Measurements from ENCODE around the gene REXO5. TPM values are rescaled to one million over a fixed set of nuclear protein-coding genes. Genes with fewer than 3 reads are reported as not detected.
"Not testable (repeated sequence)": the region's sequence is repeated elsewhere in the genome, so short reads cannot be mapped to it uniquely, and the experiment has no call there.

REXO5 gene
- total RNA-seq, 2 donors from 2014 or later, result 2.3 to 3.6 TPM

GRCh38 chr16:20798364-20798763 lies 8.0 kb upstream of the REXO5 start:
- WGBS, 2 donors, result 49 to 54% methylated on average over 2 of the region's 2 CpGs
- no peak for TF ChIP-seq CTCF (IDR thresholded peaks at IDR 0.05)
- no peak for TF ChIP-seq POLR2A (IDR thresholded peaks at IDR 0.05)
- Histone ChIP-seq H3K4me3 (no peak overlapping the region), H3K27me3 (no peaks in the 10 kb centered on the region), H3K27ac (no peak overlapping the region), H3K36me3 (replicated peaks in 1 of 2; ENCODE audit: insufficient read depth in 1 of 2, low read depth in 2 of 2) (peaks cover 0 to 15% of the 10 kb centered on the region in 2 donors), H3K9me3 (no peaks in the 10 kb centered on the region), H3K4me1 (no peaks in the 10 kb centered on the region)
- intact Hi-C loops (cut with DNase I), result no loop called here
- no peak for DNase-seq
- no peak for ATAC-seq

GRCh38 chr16:20799599-20799998 lies 6.7 kb upstream of the REXO5 start:
- 48 to 54% methylated on average over 2 of the region's 2 CpGs for WGBS, 2 donors
- Histone ChIP-seq H3K9me3 (no peaks in the 10 kb centered on the region), H3K27ac (no peak overlapping the region), H3K4me3 (no peak overlapping the region), H3K27me3 (no peaks in the 10 kb centered on the region), H3K4me1 (peaks cover 8% of the 10 kb centered on the region), H3K36me3 (replicated peaks in 1 of 2; ENCODE audit: insufficient read depth in 1 of 2, low read depth in 2 of 2) (peaks cover 0 to 12% of the 10 kb centered on the region in 2 donors)
- peak in 6 of 7 experiments; percentile 56 to 76 (median 58) for TF ChIP-seq CTCF (IDR thresholded peaks at IDR 0.05)
- no peak for TF ChIP-seq POLR2A (IDR thresholded peaks at IDR 0.05)
- ATAC-seq (peak; percentile 40), DNase-seq (no peak)
- intact Hi-C loops (cut with DNase I), result no loop called here

DNA sequence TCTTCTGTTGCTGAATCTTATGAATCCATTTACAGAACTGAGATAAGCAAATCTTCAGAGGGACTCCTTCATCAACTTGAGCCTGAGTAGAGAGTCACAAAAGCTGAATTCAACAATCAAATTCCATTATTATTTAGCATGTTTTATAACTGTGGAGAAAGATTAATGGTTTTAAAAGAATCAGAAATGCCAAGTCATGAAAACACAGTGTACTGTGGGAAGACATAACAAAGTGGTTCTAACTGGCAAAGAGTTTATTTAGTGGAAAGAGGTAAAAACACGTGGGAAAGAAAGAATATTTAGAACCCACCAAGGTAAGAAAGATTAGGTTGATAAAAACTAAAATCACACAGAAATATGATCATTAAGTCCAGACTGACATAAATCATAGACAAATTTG lies 5.0 kb upstream of the REXO5 start:
- Histone ChIP-seq H3K36me3 (replicated peaks in 1 of 2; ENCODE audit: insufficient read depth in 1 of 2, low read depth in 2 of 2) (peaks cover 0 to 7% of the 10 kb centered on the region in 2 donors), H3K4me1 (peaks cover 17% of the 10 kb centered on the region), H3K4me3 (no peak overlapping the region), H3K27me3 (no peaks in the 10 kb centered on the region), H3K27ac (no peak overlapping the region), H3K9me3 (no peaks in the 10 kb centered on the region)
- no peak for DNase-seq
- 3 to 26% methylated on average over 1 of the region's 1 CpG for WGBS, 2 donors
- TF ChIP-seq POLR2A (IDR thresholded peaks at IDR 0.05), result no peak
- TF ChIP-seq CTCF (IDR thresholded peaks at IDR 0.05), result no peak
- ATAC-seq, result no peak
- intact Hi-C loops (cut with DNase I), result no loop called here

- intact Hi-C loops (cut with DNase I), result no loop called here
- no peak for ATAC-seq
- Histone ChIP-seq H3K27ac (no peak overlapping the region), H3K4me3 (no peak overlapping the region), H3K27me3 (no peaks in the 10 kb centered on the region), H3K9me3 (no peaks in the 10 kb centered on the region), H3K36me3 (replicated peaks in 1 of 2; ENCODE audit: insufficient read depth in 1 of 2, low read depth in 2 of 2) (peaks cover 0 to 4% of the 10 kb centered on the region in 2 donors), H3K4me1 (peaks cover 22% of the 10 kb centered on the region)
- 56 to 60% methylated on average over 2 of the region's 2 CpGs for WGBS, 2 donors
- no peak for TF ChIP-seq POLR2A (IDR thresholded peaks at IDR 0.05)
- DNase-seq, result no peak
Observed at GRCh38 chr16:20803192-20803560, 3.2 kb upstream of the REXO5 start.

DNA sequence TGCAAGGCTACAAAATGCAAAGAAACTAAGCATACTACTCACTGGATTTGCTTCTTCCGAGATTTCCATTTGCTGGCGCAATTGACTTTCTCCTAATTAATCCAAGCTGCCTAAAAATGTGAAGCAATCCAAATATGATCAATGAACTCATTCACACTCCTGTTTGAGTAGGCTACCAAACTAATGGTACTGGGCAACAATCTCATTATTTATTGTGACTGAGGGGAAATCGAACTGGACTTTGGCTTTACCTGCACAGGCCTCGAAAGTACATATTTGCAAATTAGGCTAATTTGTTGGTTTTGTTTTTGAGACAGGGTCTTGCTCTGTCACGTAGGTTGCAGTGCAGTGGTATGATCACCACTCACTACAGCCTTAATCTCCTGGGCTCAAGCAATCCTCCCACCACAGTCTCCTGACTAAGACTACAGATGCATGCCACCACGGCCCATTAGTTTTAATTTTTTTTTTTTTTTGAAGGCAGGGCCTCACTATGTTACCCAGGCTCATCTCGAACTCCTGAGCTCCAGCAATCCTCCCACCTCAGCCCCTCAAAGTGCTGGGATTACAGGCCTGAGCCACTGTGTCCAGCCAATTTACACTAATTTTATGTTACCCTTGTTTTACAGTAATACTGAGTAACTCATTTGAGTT lies 2.6 kb upstream of the REXO5 start:
- no peak for ATAC-seq
- intact Hi-C loops (cut with DNase I), result no loop called here
- 61% methylated on average over 7 of the region's 7 CpGs for WGBS, 2 donors
- Histone ChIP-seq H3K4me1 (peaks cover 22% of the 10 kb centered on the region), H3K4me3 (no peak overlapping the region), H3K27ac (no peak overlapping the region), H3K27me3 (no peaks in the 10 kb centered on the region), H3K9me3 (no peaks in the 10 kb centered on the region), H3K36me3 (replicated peaks in 1 of 2; ENCODE audit: insufficient read depth in 1 of 2, low read depth in 2 of 2) (peaks cover 0 to 2% of the 10 kb centered on the region in 2 donors)
- no peak for DNase-seq
- TF ChIP-seq POLR2A (IDR thresholded peaks at IDR 0.05), result no peak
- no peak for TF ChIP-seq CTCF (IDR thresholded peaks at IDR 0.05)

DNA sequence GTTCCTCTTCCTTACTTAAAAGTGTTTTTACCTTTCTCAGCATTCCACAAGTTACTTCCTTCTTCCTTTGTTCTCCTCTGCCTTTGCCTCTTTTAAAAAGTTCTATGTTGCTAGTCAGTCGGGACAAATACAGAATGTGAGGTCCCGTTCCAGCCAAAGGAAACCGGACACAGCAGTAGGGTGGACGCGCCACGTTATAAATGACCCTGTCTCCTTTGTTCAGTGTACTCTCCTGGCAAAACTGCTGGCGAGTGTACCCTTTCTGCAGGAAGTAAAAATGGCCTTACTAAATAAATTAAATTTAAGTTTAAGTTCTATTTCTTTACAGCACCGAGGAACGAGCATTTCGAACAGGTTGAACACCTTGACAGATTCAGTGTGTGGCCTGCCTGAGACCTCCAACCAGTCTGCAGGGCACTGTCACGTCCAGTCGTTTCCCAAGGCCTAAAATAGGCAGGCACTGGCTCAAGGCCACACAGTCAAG lies 601 bp upstream of the REXO5 start:
- intact Hi-C loops (cut with DNase I); H3K36me3 ChIP-seq (replicated peaks in 1 of 2; ENCODE audit: insufficient read depth in 1 of 2, low read depth in 2 of 2); H3K9me3 ChIP-seq; H3K27me3 ChIP-seq; DNase-seq: not testable (repeated sequence)
- Histone ChIP-seq H3K4me1 (peaks cover 22% of the 10 kb centered on the region), H3K27ac (peak overlapping the region; percentile 70 to 96 (median 90)), H3K4me3 (peak overlapping the region; percentile 42 to 79)
- ATAC-seq, result peak; percentile 74
- 1% methylated on average over 12 of the region's 12 CpGs for WGBS, 2 donors

Data from body of pancreas (tissue), 4 donors.